ENCODE data around the gene TDG.
"Not testable (repeated sequence)": the region's sequence is repeated elsewhere in the genome, so short reads cannot be mapped to it uniquely, and the experiment has no call there.

Gene TDG

GRCh38 chr12:104023710-104024109, 58.0 kb downstream of the TDG start:
- no peak for DNase-seq

- no peak for DNase-seq
Measured at GRCh38 chr12:104024348-104024747, 58.7 kb downstream of the TDG start.

GRCh38 chr12:104025771-104026170, 60.1 kb downstream of the TDG start:
- no peak for DNase-seq

- DNase-seq, result no peak
Measured at GRCh38 chr12:104026841-104027599, 61.3 kb downstream of the TDG start.

GRCh38 chr12:104030596-104030995, 64.9 kb downstream of the TDG start:
- not testable (repeated sequence) for DNase-seq

- not testable (repeated sequence) for DNase-seq
Measured at GRCh38 chr12:104036143-104036542, 70.5 kb downstream of the TDG start.
